Endothelial cell of umbilical vein (primary cell): ENCODE measurements around the gene DVL3. TPM values are rescaled to one million over a fixed set of nuclear protein-coding genes. Genes with fewer than 3 reads are reported as not detected.
A peak's percentile ranks its signal among the peaks of the same experiment; 100 is the strongest.

ENCODE experiments used
- BruUV-seq: library from RNA; stranded (reverse); fragments of 400-500 nt; replicated peaks from 2 replicates; lab custom pipeline; 2021; lab: Mats Ljungman, UMichigan
- CTCF ChIA-PET: fragments of 300-600, 350-600 bp; sonication (Branson Sonifier 250); formaldehyde crosslinking; loops from one replicate; lab custom pipeline; 2021; ENCODE audit warnings: antibody characterized with exemption, inconsistent platforms; lab: Charles Lee
- POLR2A ChIA-PET: fragments of 300-600, 350-600 bp; sonication (Branson Sonifier 250); formaldehyde crosslinking; loops from one replicate; lab custom pipeline; 2021; ENCODE audit warnings: antibody characterized with exemption, inconsistent platforms; lab: Charles Lee
- DNase-seq: peaks from one replicate; pipeline ENCODE4 v3.0.0-alpha.2; 2011; ENCODE audit warnings: low read depth, low spot score
- FAIRE-seq: peaks from 2 replicates; lab custom pipeline; 2011; peaks lifted over from hg19 to GRCh38; lab: Jason Lieb, UNC
- H2AFZ ChIP-seq: 2 replicates; pipeline ENCODE4 v1.6.0; 2012; ENCODE audit warnings: low read depth, low read length, control low read depth, inconsistent platforms
- H3K27ac ChIP-seq: 2 replicates; pipeline ENCODE4 v1.5.1; 2011; ENCODE audit warnings: low read depth, mild to moderate bottlenecking, control low read depth, low read length, moderate library complexity; ENCODE audit not compliant: insufficient read depth
- H3K27me3 ChIP-seq, 2 experiments: 2 replicates each; pipeline versions ENCODE4 v1.6.0 to v1.6.1; 2011; ENCODE audit warnings: low read length in 2 of 2, mixed read lengths in 1 of 2; ENCODE audit not compliant: control insufficient read depth in 2 of 2, insufficient read depth in 2 of 2
- H3K36me3 ChIP-seq, 2 experiments: 2 replicates in 1 of 2; 3 replicates in 1 of 2; pipeline ENCODE4 v1.5.1; 2011; ENCODE audit warnings: low read length in 2 of 2, mild to moderate bottlenecking in 1 of 2, moderate library complexity in 1 of 2; ENCODE audit not compliant: control insufficient read depth in 2 of 2, insufficient read depth in 2 of 2; ENCODE audit errors: extremely low read depth in 1 of 2
- H3K4me1 ChIP-seq: 3 replicates; pipeline ENCODE4 v1.5.1; 2011; ENCODE audit warnings: mild to moderate bottlenecking, low read length; ENCODE audit not compliant: control insufficient read depth, insufficient read depth; ENCODE audit errors: extremely low read depth
- H3K4me2 ChIP-seq: 2 replicates; pipeline ENCODE4 v1.6.1; 2011; ENCODE audit warnings: low read length, control low read depth, mixed read lengths; ENCODE audit not compliant: insufficient read depth
- H3K4me3 ChIP-seq, 3 experiments: fragments of 200-600 bp in 1 of 3; sonication (generic), shearing (Covaris generic) in 1 of 3; replicated peaks in 1 of 3; 2 replicates each; pipeline ENCODE4 v1.5.1; 2011 to 2016; ENCODE audit warnings: control low read depth in 3 of 3, low read length in 3 of 3, mild to moderate bottlenecking in 2 of 3, inconsistent platforms in 1 of 3, low read depth in 1 of 3, moderate library complexity in 1 of 3; ENCODE audit not compliant: insufficient read depth in 1 of 3
- H3K79me2 ChIP-seq: 2 replicates; pipeline ENCODE4 v1.6.0; 2012; ENCODE audit warnings: low read length, inconsistent platforms; ENCODE audit not compliant: control insufficient read depth, insufficient read depth
- H3K9ac ChIP-seq: replicated peaks from 2 replicates; pipeline ENCODE3; 2011; ENCODE audit warnings: low read length, control low read depth; ENCODE audit not compliant: insufficient read depth; ENCODE audit errors: extremely low read depth
- H3K9me1 ChIP-seq: replicated peaks from 3 replicates; pipeline ENCODE4 v1.6.0; 2011; ENCODE audit warnings: mild to moderate bottlenecking, low read length; ENCODE audit not compliant: control insufficient read depth, insufficient read depth; ENCODE audit errors: extremely low read depth
- H3K9me3 ChIP-seq: replicated peaks from 2 replicates; pipeline ENCODE4 v1.5.1; 2012; ENCODE audit warnings: low read length, inconsistent platforms; ENCODE audit not compliant: control insufficient read depth, insufficient read depth
- H4K20me1 ChIP-seq: replicated peaks from 2 replicates; pipeline ENCODE3; 2011; ENCODE audit warnings: mild to moderate bottlenecking, low read length; ENCODE audit not compliant: control insufficient read depth, insufficient read depth; ENCODE audit errors: extremely low read depth
- CTCF ChIP-seq, 2 donors: IDR thresholded peaks; 1 replicate in 1 of 2; 2 replicates in 1 of 2; pipeline ENCODE4 v1.5.1; 2011; ENCODE audit warnings: low read length in 2 of 2, mild to moderate bottlenecking in 2 of 2, moderate library complexity in 2 of 2, control low read depth in 1 of 2, inconsistent platforms in 1 of 2, low read depth in 1 of 2; ENCODE audit not compliant: insufficient read depth in 1 of 2; ENCODE audit errors: extremely low read depth in 1 of 2
- EZH2 ChIP-seq: IDR thresholded peaks from 2 replicates; pipeline ENCODE4 v1.6.1; 2012; ENCODE audit warnings: borderline replicate concordance, low read depth, mild to moderate bottlenecking, moderate library complexity, low read length, inconsistent platforms; ENCODE audit not compliant: severe bottlenecking
- FOS ChIP-seq: IDR thresholded peaks from 2 replicates; pipeline ENCODE4 v1.6.1; 2011; ENCODE audit warnings: mild to moderate bottlenecking, low read length, moderate library complexity, borderline replicate concordance; ENCODE audit not compliant: insufficient read depth
- GATA2 ChIP-seq: IDR thresholded peaks from 2 replicates; pipeline ENCODE4 v1.7.0; 2011; ENCODE audit warnings: low read depth, mild to moderate bottlenecking, moderate library complexity, mixed read lengths, low read length; ENCODE audit not compliant: insufficient read length, insufficient read depth
- JUN ChIP-seq: IDR thresholded peaks from 2 replicates; pipeline ENCODE4 v1.6.1; 2011; ENCODE audit warnings: borderline replicate concordance, low read depth; ENCODE audit not compliant: insufficient read length, insufficient read depth
- MAX ChIP-seq: IDR thresholded peaks from 2 replicates; pipeline ENCODE4 v1.6.1; 2011; ENCODE audit not compliant: insufficient read depth, insufficient read length
- MYC ChIP-seq: IDR thresholded peaks from one replicate; pipeline ENCODE4 v1.6.1; 2011; ENCODE audit warnings: mild to moderate bottlenecking, low read depth, low read length
- POLR2A ChIP-seq: IDR thresholded peaks from 2 replicates; pipeline ENCODE4 v1.6.1; 2012; ENCODE audit warnings: low read depth, mild to moderate bottlenecking, control low read depth, low read length
- POLR2AphosphoS5 ChIP-seq: IDR thresholded peaks from 2 replicates; pipeline ENCODE4 v1.6.1; 2012; ENCODE audit warnings: low read depth, mild to moderate bottlenecking, control low read depth, low read length, moderate library complexity; ENCODE audit not compliant: insufficient read depth
- dilution Hi-C: fragments of 300-500 bp; cut with MboI; formaldehyde crosslinking; loops from one replicate; pipeline ENCODE4 v1.15.0; 2019; ENCODE audit warnings: low sequenced_read_pairs; ENCODE audit not compliant: extremely low pct_ligation_motif_present
- intact Hi-C: fragments of 100-400 bp; cut with micrococcal nuclease; formaldehyde crosslinking; loops from one replicate; pipeline ENCODE4 v1.10.0; 2022
- polyA plus RNA-seq, 4 experiments: library from polyadenylated mRNA; depleted of rRNA in 3 of 4; stranded (reverse) in 3 of 4; unstranded in 1 of 4; fragments of >200 nt; gene quantifications; 2 replicates each; pipeline versions ENCODE4 v1.2.1 to v1.2.3, GENCODE V29; 2011 to 2012; ENCODE audit warnings: missing spikeins in 1 of 4
- total RNA-seq: library from RNA; stranded (reverse); gene quantifications from 2 replicates; pipeline ENCODE4 v1.2.3, GENCODE V29; 2021

DVL3 gene
- total and polyA plus RNA-seq, 2 donors (not counting 3 experiments of a cell fraction or from before 2014, with no cell fraction given): 43.8 to 59.0 TPM

- Histone ChIP-seq H3K27ac (no peak overlapping the region), H4K20me1 (no peaks in the 10 kb centered on the region), H3K27me3 (no peaks in the 10 kb centered on the region), H3K4me2 (no peak overlapping the region), H3K4me1 (peaks cover 9% of the 10 kb centered on the region), H3K9me3 (no peaks in the 10 kb centered on the region), H3K9ac (no peak overlapping the region), H2AFZ (no peak overlapping the region), H3K79me2 (peaks cover 15% of the 10 kb centered on the region), H3K9me1 (no peaks in the 10 kb centered on the region), H3K36me3 (peaks cover 0 to 42% of the 10 kb centered on the region in 2 experiments), H3K4me3 (no peak overlapping the region)
- intact Hi-C loops: no loop called here
- DNase-seq (no peak), FAIRE-seq (no peak)
- POLR2A ChIA-PET: no interaction called here
- CTCF ChIA-PET: no interaction called here
- TF ChIP-seq FOS (no peak), MAX (no peak)
- dilution Hi-C loops: no loop called here
- no TSS peak for BruUV-seq
These were observed 16.4 kb downstream of the DVL3 start for GRCh38 chr3:184171562-184171961.

GRCh38 chr3:184172681-184173373, 17.6 kb downstream of the DVL3 start:
- Histone ChIP-seq H3K4me3 (no peak overlapping the region), H3K79me2 (peaks cover 26% of the 10 kb centered on the region), H3K4me2 (no peak overlapping the region), H2AFZ (no peak overlapping the region), H3K9ac (no peak overlapping the region), H4K20me1 (no peaks in the 10 kb centered on the region), H3K36me3 (peaks cover 4 to 33% of the 10 kb centered on the region in 2 experiments), H3K9me3 (no peaks in the 10 kb centered on the region), H3K27me3 (no peaks in the 10 kb centered on the region), H3K27ac (no peak overlapping the region), H3K4me1 (peaks cover 19% of the 10 kb centered on the region), H3K9me1 (no peaks in the 10 kb centered on the region)
- ChIA-PET CTCF (interaction anchor here (1.1 to 2.1 kb wide), 3 partner anchors 11 to 54 kb away, joined by 3 to 11 read pairs (median 4); no protein-coding TSS in a partner anchor), POLR2A (interaction anchor here (1.5 to 1.7 kb wide), 2 partner anchors 13 to 16 kb away, joined by 3 to 5 read pairs; partner anchors contain the start of gene ABCF3)
- intact Hi-C loops (no loop called here), dilution Hi-C loops (no loop called here)
- FAIRE-seq (no peak), DNase-seq (peak; percentile 14)
- no TSS peak for BruUV-seq
- TF ChIP-seq FOS (no peak), GATA2 (no peak), JUN (no peak), EZH2 (no peak), POLR2AphosphoS5 (no peak), MYC (no peak), CTCF (IDR thresholded peaks at IDR 0.05; ENCODE audit: extremely low read depth in 1 of 2, insufficient read depth in 1 of 2, low read depth in 1 of 2, low read length in 2 of 2) (no peak), POLR2A (no peak), MAX (no peak)
